ENCODE measurements around the gene PDE11A. TPM values are rescaled to one million over a fixed set of nuclear protein-coding genes. Genes with fewer than 3 reads are reported as not detected.

Gene PDE11A
- total and polyA plus RNA-seq, 9 donors: 0.15 to 2.0 (median 0.42) TPM; not detected in 1

GRCh38 chr2:177610813-177611212 lies 461.8 kb downstream of the PDE11A start:
- Histone ChIP-seq H3K27me3 (no peaks in the 10 kb centered on the region), H3K27ac (no peak overlapping the region), H3K4me3 (no peak overlapping the region), H3K36me3 (no peaks in the 10 kb centered on the region), H3K4me1 (ENCODE audit: insufficient read depth) (no peaks in the 10 kb centered on the region), H3K9me3 (no peaks in the 10 kb centered on the region)
- no peak for DNase-seq
- 93 to 100% (median 98%) methylated on average over 1 of the region's 1 CpG for WGBS, 3 donors
- no peak for TF ChIP-seq EP300 (IDR thresholded peaks at IDR 0.05)
- TF ChIP-seq CTCF (IDR thresholded peaks at IDR 0.05): no peak
- no peak for TF ChIP-seq POLR2A (IDR thresholded peaks at IDR 0.05)
- intact Hi-C loops (cut with DNase I): no loop called here

- DNase-seq: no peak
- no peak for TF ChIP-seq EP300 (IDR thresholded peaks at IDR 0.05)
- TF ChIP-seq CTCF (IDR thresholded peaks at IDR 0.05): no peak
- TF ChIP-seq POLR2A (IDR thresholded peaks at IDR 0.05): no peak
- H3K27me3 ChIP-seq: no peaks in the 10 kb centered on the region
- no peak overlapping the region for H3K4me3 ChIP-seq
- WGBS, 3 donors: 76 to 88% (median 87%) methylated on average over 7 of the region's 7 CpGs
- no peak overlapping the region for H3K27ac ChIP-seq
- H3K4me1 ChIP-seq (ENCODE audit: insufficient read depth): peaks cover 8% of the 10 kb centered on the region
- intact Hi-C loops (cut with DNase I): loop anchor here in 1 of 4 donors (10.0 kb wide), 3 partner anchors 148 to 442 kb away; no protein-coding TSS in a partner anchor
- H3K36me3 ChIP-seq: no peaks in the 10 kb centered on the region
- no peaks in the 10 kb centered on the region for H3K9me3 ChIP-seq
These were observed 465.9 kb downstream of the PDE11A start for GRCh38 chr2:177606636-177607035.

- DNase-seq: peak in 4 of 5 donors; percentile 24 to 65 (median 26)
- no peaks in the 10 kb centered on the region for H3K27me3 ChIP-seq
- intact Hi-C loops (cut with DNase I): loop anchor here in 2 of 4 donors (5.0 to 10.0 kb wide), 4 partner anchors 150 to 440 kb away; no protein-coding TSS in a partner anchor
- no peak overlapping the region for H3K4me3 ChIP-seq
- no peaks in the 10 kb centered on the region for H3K9me3 ChIP-seq
- peaks cover 10% of the 10 kb centered on the region for H3K4me1 ChIP-seq (ENCODE audit: insufficient read depth)
- H3K27ac ChIP-seq: no peak overlapping the region
- 20 to 29% (median 26%) methylated on average over 3 of the region's 3 CpGs for WGBS, 3 donors
- TF ChIP-seq CTCF (IDR thresholded peaks at IDR 0.05) (peak; percentile 27 to 65 (median 61)), EP300 (IDR thresholded peaks at IDR 0.05) (no peak), POLR2A (IDR thresholded peaks at IDR 0.05) (no peak)
- no peaks in the 10 kb centered on the region for H3K36me3 ChIP-seq
These were observed 468.1 kb downstream of the PDE11A start for GRCh38 chr2:177604271-177605065.

- WGBS, 3 donors: 50 to 60% (median 57%) methylated on average over 3 of the region's 3 CpGs
- H3K36me3 ChIP-seq: no peaks in the 10 kb centered on the region
- no peak overlapping the region for H3K27ac ChIP-seq
- no peak for TF ChIP-seq POLR2A (IDR thresholded peaks at IDR 0.05)
- TF ChIP-seq EP300 (IDR thresholded peaks at IDR 0.05): no peak
- no peak for TF ChIP-seq CTCF (IDR thresholded peaks at IDR 0.05)
- H3K4me1 ChIP-seq (ENCODE audit: insufficient read depth): peaks cover 13% of the 10 kb centered on the region
- DNase-seq: no peak
- intact Hi-C loops (cut with DNase I): loop anchor here in 2 of 4 donors (5.0 to 10.0 kb wide), 4 partner anchors 151 to 439 kb away; no protein-coding TSS in a partner anchor
- no peak overlapping the region for H3K4me3 ChIP-seq
- H3K27me3 ChIP-seq: no peaks in the 10 kb centered on the region
- no peaks in the 10 kb centered on the region for H3K9me3 ChIP-seq
These were observed 468.8 kb downstream of the PDE11A start for GRCh38 chr2:177603768-177604167.
